HCT116 (cell line): Measurements from ENCODE around the gene ACBD4. TPM values are rescaled to one million over a fixed set of nuclear protein-coding genes. Genes with fewer than 3 reads are reported as not detected.

Experiments
- ATAC-seq: fragments of 200-7000 bp; cut with Tn5 transposase; 2 replicates; pipeline ENCODE4 v1.9.1; 2020; ENCODE audit warnings: mild to moderate bottlenecking, moderate library complexity
- Bru-seq: library from RNA; stranded (reverse); fragments of 400-500 nt; gene quantifications from one replicate; lab custom pipeline; 2021; lab: Mats Ljungman, UMichigan
- BruChase-seq, 2 experiments: library from RNA; stranded (reverse); fragments of 400-500 nt; gene quantifications; one replicate each; lab custom pipeline; 2021; lab: Mats Ljungman, UMichigan
- BruUV-seq: library from RNA; stranded (reverse); fragments of 400-500 nt; replicated peaks from 2 replicates; lab custom pipeline; 2021; lab: Mats Ljungman, UMichigan
- CTCF ChIA-PET: fragments of 300-600 bp; sonication (Branson Sonifier 250); formaldehyde crosslinking; loops from one replicate; lab custom pipeline; 2021; ENCODE audit warnings: antibody characterized with exemption; lab: Charles Lee
- POLR2A ChIA-PET: fragments of 300-600, 350-600 bp; sonication (Branson Sonifier 250); formaldehyde crosslinking; loops from one replicate; lab custom pipeline; 2021; ENCODE audit warnings: antibody characterized with exemption; lab: Charles Lee
- RAD21 ChIA-PET, 2 experiments: fragments of 300-600 bp; sonication (Branson Sonifier 250); formaldehyde crosslinking; loops; one replicate each; lab custom pipeline; 2023; ENCODE audit warnings: low total read pairs in 2 of 2; ENCODE audit not compliant: uncharacterized antibody in 2 of 2, unreplicated experiment in 2 of 2, low non-redundant PET in 1 of 2; lab: Charles Lee
- DNase-seq: peaks from one replicate; pipeline ENCODE4 v3.0.0-alpha.2; 2010; ENCODE audit warnings: low read depth, low spot score
- H2AFZ ChIP-seq: fragments of 200-600 bp; shearing (Covaris generic), sonication (generic); 2 replicates; pipeline ENCODE4 v1.6.1; 2017; ENCODE audit warnings: low read depth, mixed run types, mixed read lengths, antibody characterized with exemption, low read length; ENCODE audit not compliant: poor library complexity, severe bottlenecking
- H3K27ac ChIP-seq: 2 replicates; pipeline ENCODE4 v1.5.1; 2012; ENCODE audit warnings: low read depth, low read length
- H3K27me3 ChIP-seq: fragments of 200-600 bp; sonication (generic); 2 replicates; pipeline ENCODE4 v1.6.1; 2016; ENCODE audit warnings: mixed run types, low read length, mixed read lengths; ENCODE audit not compliant: insufficient read depth
- H3K36me3 ChIP-seq, 2 experiments: fragments of 200-500 bp in 1 of 2; fragments of 200-600 bp in 1 of 2; sonication (Bioruptor generic) in 1 of 2; sonication (generic) in 1 of 2; 2 replicates each; pipeline versions ENCODE4 v1.5.1 to v1.6.1; 2014 to 2016; ENCODE audit warnings: low read length in 2 of 2, inconsistent platforms in 1 of 2, mixed read lengths in 1 of 2, mixed run types in 1 of 2; ENCODE audit not compliant: insufficient read depth in 2 of 2, control insufficient read depth in 1 of 2
- H3K4me1 ChIP-seq, 2 experiments: fragments of 200-600 bp in 1 of 2; sonication (generic) in 1 of 2; 2 replicates each; pipeline versions ENCODE4 v1.5.1 to v1.6.1; 2012 to 2017; ENCODE audit warnings: low read length in 2 of 2, inconsistent platforms in 1 of 2, mild to moderate bottlenecking in 1 of 2, mixed read lengths in 1 of 2, mixed run types in 1 of 2, moderate library complexity in 1 of 2; ENCODE audit not compliant: insufficient read depth in 2 of 2, control insufficient read depth in 1 of 2
- H3K4me2 ChIP-seq: fragments of 200-600 bp; sonication (generic); 2 replicates; pipeline ENCODE4 v1.6.1; 2017; ENCODE audit warnings: mixed run types, low read length, mixed read lengths
- H3K4me3 ChIP-seq, 2 experiments: fragments of 200-600 bp in 1 of 2; sonication (generic) in 1 of 2; replicated peaks in 1 of 2; 2 replicates each; pipeline ENCODE4 v1.5.1; 2011 to 2016; ENCODE audit warnings: low read length in 2 of 2, control low read depth in 1 of 2, low read depth in 1 of 2, mild to moderate bottlenecking in 1 of 2, mixed read lengths in 1 of 2, mixed run types in 1 of 2
- H3K79me2 ChIP-seq: fragments of 200-600 bp; sonication (generic); 2 replicates; pipeline ENCODE4 v1.6.1; 2017; ENCODE audit warnings: mild to moderate bottlenecking, mixed run types, low read length, moderate library complexity, mixed read lengths; ENCODE audit not compliant: insufficient read depth
- H3K9ac ChIP-seq: fragments of 200-600 bp; sonication (generic); 2 replicates; pipeline ENCODE4 v1.6.1; 2016; ENCODE audit warnings: low read length, mixed read lengths
- H3K9me2 ChIP-seq: fragments of 200-600 bp; sonication (generic), shearing (Covaris generic); 2 replicates; pipeline ENCODE4 v1.6.1; 2017; ENCODE audit warnings: mixed run types, mild to moderate bottlenecking, moderate library complexity; ENCODE audit not compliant: insufficient read depth
- H3K9me3 ChIP-seq, 2 experiments: fragments of 200-500 bp in 1 of 2; fragments of 200-600 bp in 1 of 2; sonication (Bioruptor generic) in 1 of 2; sonication (generic) in 1 of 2; 2 replicates each; pipeline ENCODE4 v1.6.1; 2014 to 2017; ENCODE audit warnings: low read length in 2 of 2, mixed read lengths in 2 of 2, inconsistent platforms in 1 of 2, low read depth in 1 of 2, mild to moderate bottlenecking in 1 of 2, mixed run types in 1 of 2, moderate library complexity in 1 of 2; ENCODE audit not compliant: control insufficient read depth in 1 of 2, insufficient read depth in 1 of 2
- H4K20me1 ChIP-seq: fragments of 200-600 bp; sonication (generic), shearing (Covaris generic); 2 replicates; pipeline ENCODE4 v1.6.1; 2017; ENCODE audit warnings: mixed run types, mild to moderate bottlenecking, moderate library complexity; ENCODE audit not compliant: insufficient read depth
- CBX3 ChIP-seq: IDR thresholded peaks from 2 replicates; pipeline ENCODE4 v1.6.1; 2012; ENCODE audit warnings: low read depth
- CTCF ChIP-seq, 3 experiments: fragments of 200-600 bp in 1 of 3; sonication (generic) in 1 of 3; IDR thresholded peaks in 2 of 3; conservative IDR thresholded peaks in 1 of 3; 2 replicates each; pipeline ENCODE4 v1.5.1; 2012 to 2017; ENCODE audit warnings: low read depth in 2 of 3, low read length in 2 of 3, antibody characterized with exemption in 1 of 3, borderline replicate concordance in 1 of 3, control low read depth in 1 of 3, mild to moderate bottlenecking in 1 of 3, mixed read lengths in 1 of 3, mixed run types in 1 of 3, moderate library complexity in 1 of 3; ENCODE audit not compliant: insufficient read depth in 1 of 3
- EZH2phosphoT487 ChIP-seq: fragments of 200-600 bp; IDR thresholded peaks from 2 replicates; pipeline ENCODE4 v1.6.1; 2018; ENCODE audit warnings: antibody characterized with exemption, borderline replicate concordance
- MAX ChIP-seq: IDR thresholded peaks from 2 replicates; pipeline ENCODE4 v1.6.1; 2012
- POLR2A ChIP-seq: IDR thresholded peaks from 2 replicates; pipeline ENCODE4 v1.7.0; 2011; ENCODE audit warnings: borderline replicate concordance; ENCODE audit not compliant: insufficient read depth, insufficient read length; ENCODE audit errors: extremely low read depth
- POLR2AphosphoS5 ChIP-seq: IDR thresholded peaks from 2 replicates; pipeline ENCODE4 v1.6.1; 2011; ENCODE audit warnings: mild to moderate bottlenecking, low read depth, low read length, moderate library complexity
- RAD21 ChIP-seq: IDR thresholded peaks from 2 replicates; pipeline ENCODE4 v1.6.1; 2012; ENCODE audit warnings: low read depth, mild to moderate bottlenecking
- SP1 ChIP-seq: IDR thresholded peaks from 2 replicates; pipeline ENCODE4 v1.6.1; 2012; ENCODE audit warnings: low read depth
- TCF7L2 ChIP-seq: IDR thresholded peaks from 2 replicates; pipeline ENCODE4 v1.7.0; 2011; ENCODE audit warnings: borderline replicate concordance, inconsistent platforms; ENCODE audit not compliant: insufficient read depth, insufficient read length; ENCODE audit errors: extremely low read depth
- ZNF274 ChIP-seq: fragments of 200-500 bp; sonication (Bioruptor generic); IDR thresholded peaks from 2 replicates; pipeline ENCODE4 v1.6.1; 2014; ENCODE audit warnings: mild to moderate bottlenecking, low read depth, low read length, inconsistent platforms
- intact Hi-C: fragments of 100-400 bp; cut with micrococcal nuclease; formaldehyde crosslinking; loops from 2 replicates; pipeline ENCODE4 v1.10.0; 2022
- long read RNA-seq: library from polyadenylated mRNA; unstranded; transcript quantifications from one replicate; pipeline ENCODE4 v2.0.0, GENCODE V29; 2021; ENCODE audit not compliant: unreplicated experiment
- polyA plus RNA-seq: library from polyadenylated mRNA; unstranded; fragments of >200 nt; gene quantifications from 2 replicates; pipeline ENCODE4 v1.2.1, GENCODE V29; 2012; ENCODE audit warnings: missing spikeins
- total RNA-seq: library from RNA; stranded (reverse); gene quantifications from one replicate; pipeline ENCODE4 v1.2.1, GENCODE V29; 2021; ENCODE audit not compliant: unreplicated experiment
- TF ChIP-seq, protein P1 (sequence below): IDR thresholded peaks from 2 replicates; pipeline ENCODE4 v1.6.1; 2012
- TF ChIP-seq, protein P2 (sequence below): IDR thresholded peaks from 2 replicates; pipeline ENCODE4 v1.6.1; 2011; ENCODE audit warnings: mild to moderate bottlenecking, low read length, moderate library complexity; ENCODE audit not compliant: insufficient replicate concordance; ENCODE audit errors: extremely low read depth

The ACBD4 gene, protein sequence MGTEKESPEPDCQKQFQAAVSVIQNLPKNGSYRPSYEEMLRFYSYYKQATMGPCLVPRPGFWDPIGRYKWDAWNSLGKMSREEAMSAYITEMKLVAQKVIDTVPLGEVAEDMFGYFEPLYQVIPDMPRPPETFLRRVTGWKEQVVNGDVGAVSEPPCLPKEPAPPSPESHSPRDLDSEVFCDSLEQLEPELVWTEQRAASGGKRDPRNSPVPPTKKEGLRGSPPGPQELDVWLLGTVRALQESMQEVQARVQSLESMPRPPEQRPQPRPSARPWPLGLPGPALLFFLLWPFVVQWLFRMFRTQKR
- total RNA-seq (13.6 TPM), Bru-seq, nascent RNA (percentile 45 among the genes with signal in this experiment), BruChase-seq, experiment 1, labeled RNA remaining after a 6-hour chase (percentile 41 among the genes with signal in this experiment), BruChase-seq, experiment 2, labeled RNA remaining after a 2-hour chase (percentile 46 among the genes with signal in this experiment)
- polyA plus RNA-seq, result 6.1 and 9.5 TPM in 2 replicates
- long read RNA-seq, partial matches to known transcripts, result 5 of 18 reads
- long read RNA-seq, other reads (novel, unspliced or antisense), result 7 of 18 reads

- ChIA-PET POLR2A (interaction anchor here (0.8 to 2.3 kb wide), 10 partner anchors 11 to 167 kb away, joined by 3 to 32 read pairs (median 4); partner anchors contain the start of genes C1QL1 and HEXIM1), RAD21 (interaction anchor here (0.7 to 2.1 kb wide), 10 partner anchors 14 to 217 kb away, joined by 3 to 25 read pairs (median 4); no protein-coding TSS in a partner anchor), CTCF (interaction anchor here (0.6 to 3.5 kb wide), 60 partner anchors 8 to 365 kb away, joined by 3 to 157 read pairs (median 4); partner anchors contain the start of genes C1QL1, DCAKD, HEXIM1 and HEXIM2)
- Histone ChIP-seq H3K9ac (peak within 1 kb of the TSS; percentile 48), H4K20me1 (no peaks in the 10 kb centered on the region), H3K27ac (peak within 1 kb of the TSS; percentile 38; the same call in 1 of the 2 replicates), H3K4me1 (peaks cover 16 to 36% of the 10 kb centered on the region in 2 experiments), H3K36me3 (no peaks in the 10 kb centered on the region), H3K4me3 (peak within 1 kb of the TSS; percentile 41 to 50), H3K9me2 (no peaks in the 10 kb centered on the region), H3K9me3 (no peaks in the 10 kb centered on the region), H2AFZ (peak within 1 kb of the TSS; percentile 5), H3K4me2 (peak within 1 kb of the TSS; percentile 78), H3K27me3 (no peaks in the 10 kb centered on the region), H3K79me2 (peaks cover 17% of the 10 kb centered on the region)
- ATAC-seq (peak; percentile 73), DNase-seq (peak; percentile 96)
- BruUV-seq, result TSS peak; percentile 37
- intact Hi-C loops, result loop anchor here (1.0 to 10.0 kb wide), 4 partner anchors 62 to 361 kb away; no protein-coding TSS in a partner anchor
- no peak for TF ChIP-seq ZNF274
- no peak for TF ChIP-seq EZH2phosphoT487
- no peak for TF ChIP-seq POLR2A
- peak; percentile 76; the same call in 1 of the 2 replicates for TF ChIP-seq CBX3
- no peak for TF ChIP-seq MAX
- TF ChIP-seq, protein P1, sequence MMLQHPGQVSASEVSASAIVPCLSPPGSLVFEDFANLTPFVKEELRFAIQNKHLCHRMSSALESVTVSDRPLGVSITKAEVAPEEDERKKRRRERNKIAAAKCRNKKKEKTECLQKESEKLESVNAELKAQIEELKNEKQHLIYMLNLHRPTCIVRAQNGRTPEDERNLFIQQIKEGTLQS, result no peak
- peak; percentile 100 for TF ChIP-seq RAD21
- peak; percentile 100 for TF ChIP-seq CTCF (IDR thresholded peaks at IDR 0.05 in 2 of 3, conservative IDR thresholded peaks at IDR 0.05 in 1 of 3; ENCODE audit: borderline replicate concordance in 1 of 3, insufficient read depth in 1 of 3, low read depth in 2 of 3, low read length in 2 of 3)
- TF ChIP-seq TCF7L2, result peak; percentile 11
- peak; percentile 80 for TF ChIP-seq SP1
- peak; percentile 63; the same call in 1 of the 2 replicates for TF ChIP-seq POLR2AphosphoS5
- TF ChIP-seq, protein P2, sequence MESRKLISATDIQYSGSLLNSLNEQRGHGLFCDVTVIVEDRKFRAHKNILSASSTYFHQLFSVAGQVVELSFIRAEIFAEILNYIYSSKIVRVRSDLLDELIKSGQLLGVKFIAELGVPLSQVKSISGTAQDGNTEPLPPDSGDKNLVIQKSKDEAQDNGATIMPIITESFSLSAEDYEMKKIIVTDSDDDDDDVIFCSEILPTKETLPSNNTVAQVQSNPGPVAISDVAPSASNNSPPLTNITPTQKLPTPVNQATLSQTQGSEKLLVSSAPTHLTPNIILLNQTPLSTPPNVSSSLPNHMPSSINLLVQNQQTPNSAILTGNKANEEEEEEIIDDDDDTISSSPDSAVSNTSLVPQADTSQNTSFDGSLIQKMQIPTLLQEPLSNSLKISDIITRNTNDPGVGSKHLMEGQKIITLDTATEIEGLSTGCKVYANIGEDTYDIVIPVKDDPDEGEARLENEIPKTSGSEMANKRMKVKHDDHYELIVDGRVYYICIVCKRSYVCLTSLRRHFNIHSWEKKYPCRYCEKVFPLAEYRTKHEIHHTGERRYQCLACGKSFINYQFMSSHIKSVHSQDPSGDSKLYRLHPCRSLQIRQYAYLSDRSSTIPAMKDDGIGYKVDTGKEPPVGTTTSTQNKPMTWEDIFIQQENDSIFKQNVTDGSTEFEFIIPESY, result peak; percentile 19
Measured at GRCh38 chr17:45135192-45135977, at the start of gene ACBD4. ACBD4 (plus strand) TSS chr17:45135687; CDS start chr17:45136145, 458 bp downstream.
